Peyer's patch (tissue), 4 donors: Measurements from ENCODE around the gene CITED4. TPM values are rescaled to one million over a fixed set of nuclear protein-coding genes. Genes with fewer than 3 reads are reported as not detected.

ENCODE experiments used
- DNase-seq, 3 donors: peaks; one replicate each; pipeline ENCODE4 v3.0.0-alpha.2; 2017 to 2019
- H3K27ac ChIP-seq, 4 donors: fragments of 200-600 bp; sonication (generic); one replicate each; pipeline ENCODE4 v1.5.1; 2016 to 2019
- H3K27me3 ChIP-seq, 2 donors: fragments of 200-600 bp; sonication (generic); one replicate each; pipeline ENCODE4 v1.5.1; 2019
- H3K36me3 ChIP-seq, 3 donors: fragments of 200-600 bp; sonication (generic); one replicate each; pipeline ENCODE4 v1.5.1; 2016 to 2019
- H3K4me1 ChIP-seq, 4 donors: fragments of 200-600 bp; sonication (generic); one replicate each; pipeline ENCODE4 v1.5.1; 2016 to 2019
- H3K4me3 ChIP-seq, 4 donors: fragments of 200-600 bp; sonication (generic); 1 replicate in 3 of 4; 2 replicates in 1 of 4; pipeline ENCODE4 v1.5.1; 2016 to 2019; ENCODE audit warnings: mild to moderate bottlenecking in 1 of 4
- H3K9me3 ChIP-seq, 4 donors: fragments of 200-600 bp; sonication (generic); one replicate each; pipeline ENCODE4 v1.5.1; 2016 to 2019; ENCODE audit warnings: mild to moderate bottlenecking in 1 of 4
- POLR2A ChIP-seq, 2 donors: fragments of 450-650 bp; IDR thresholded peaks; one replicate each; pipeline ENCODE4 v1.5.1; 2017; ENCODE audit warnings: antibody characterized with exemption in 2 of 2, mild to moderate bottlenecking in 2 of 2, moderate library complexity in 2 of 2
- total RNA-seq, 4 donors: library from RNA; depleted of rRNA; stranded (reverse); fragments of >200 nt; gene quantifications; one replicate each; pipeline ENCODE4 v1.1.0, GENCODE V29; 2016
- TF ChIP-seq, protein P1 (sequence below), 6 experiments: fragments of 450-650 bp in 4 of 6; fragments of 200-600 bp in 2 of 6; sonication (generic) in 1 of 6; IDR thresholded peaks; one replicate each; pipeline ENCODE4 v1.5.1; 2017 to 2019; ENCODE audit warnings: antibody characterized with exemption in 6 of 6, mild to moderate bottlenecking in 3 of 6, moderate library complexity in 1 of 6

The CITED4 gene, protein sequence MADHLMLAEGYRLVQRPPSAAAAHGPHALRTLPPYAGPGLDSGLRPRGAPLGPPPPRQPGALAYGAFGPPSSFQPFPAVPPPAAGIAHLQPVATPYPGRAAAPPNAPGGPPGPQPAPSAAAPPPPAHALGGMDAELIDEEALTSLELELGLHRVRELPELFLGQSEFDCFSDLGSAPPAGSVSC
- 10 to 100 TPM in 1 of 4 donors, 1 to 10 TPM in 3; 2.0 to 19.0 (median 2.3) TPM for total RNA-seq

DNA sequence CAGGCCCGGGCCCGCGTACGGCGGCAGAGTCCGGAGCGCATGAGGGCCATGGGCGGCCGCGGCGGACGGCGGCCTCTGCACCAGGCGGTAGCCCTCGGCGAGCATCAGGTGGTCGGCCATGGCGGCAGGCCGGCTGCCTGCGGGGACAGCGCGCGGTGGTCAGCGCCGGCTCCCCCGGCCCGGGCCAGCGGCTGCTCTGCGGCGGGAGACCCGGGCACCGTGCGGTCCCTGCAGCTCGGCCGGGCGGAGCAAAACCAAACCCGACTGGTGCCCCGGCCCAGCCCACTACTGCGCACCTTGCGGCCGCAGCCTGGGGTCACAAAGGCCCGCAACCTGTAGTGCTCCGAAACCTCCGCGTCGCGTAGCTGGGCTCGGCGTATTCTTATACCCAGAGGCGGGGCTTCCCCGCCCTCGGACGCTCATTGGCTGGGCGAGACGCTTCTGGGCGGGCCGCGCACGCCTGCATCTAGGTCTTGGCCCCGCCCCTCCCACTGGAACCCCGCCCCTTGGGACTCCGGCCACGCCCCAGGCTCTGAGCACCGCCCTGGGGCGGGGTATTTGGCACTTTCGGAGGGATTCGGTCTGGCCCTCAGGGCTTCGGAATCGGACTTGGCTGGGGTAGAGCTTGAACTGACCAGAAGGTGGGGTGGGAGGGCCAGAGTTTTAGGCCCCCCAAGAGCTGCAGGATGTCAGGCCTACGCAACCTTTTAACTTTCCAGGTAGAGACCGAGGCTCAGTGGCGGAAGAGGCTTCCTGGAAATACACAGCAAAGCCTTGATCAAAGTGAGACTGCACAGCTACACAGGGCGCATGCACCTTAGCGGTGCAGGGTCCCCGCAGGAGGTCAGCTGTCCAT is at the start of gene CITED4:
Gene CITED4 (minus strand): TSS at position 356 of the 856 bp plus-strand sequence. CDS start 236 bp downstream, at position 120.
- H3K27ac ChIP-seq: peak within 1 kb of the TSS; percentile 66 to 79 (median 78)

DNA sequence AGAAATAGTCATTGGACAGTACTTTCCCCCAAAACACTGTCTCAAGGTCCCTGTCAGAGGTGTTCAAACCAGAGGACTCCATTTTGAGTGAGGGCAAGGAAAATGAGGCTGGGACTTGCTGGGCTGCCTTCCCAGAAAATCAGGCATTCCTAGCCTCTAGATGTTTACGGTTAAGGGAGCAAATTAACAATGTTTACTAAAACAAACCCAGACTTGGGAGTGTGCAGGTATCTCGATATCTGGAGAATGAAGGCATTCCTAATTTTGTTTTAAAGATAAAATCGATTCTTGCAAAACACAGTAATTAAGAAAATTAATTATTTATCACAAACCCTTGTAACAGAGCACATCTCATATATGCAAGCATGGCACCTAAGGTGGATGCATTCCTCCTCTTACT is 48.9 kb upstream of the CITED4 start:
- no peak for DNase-seq
- TF ChIP-seq, protein P1, sequence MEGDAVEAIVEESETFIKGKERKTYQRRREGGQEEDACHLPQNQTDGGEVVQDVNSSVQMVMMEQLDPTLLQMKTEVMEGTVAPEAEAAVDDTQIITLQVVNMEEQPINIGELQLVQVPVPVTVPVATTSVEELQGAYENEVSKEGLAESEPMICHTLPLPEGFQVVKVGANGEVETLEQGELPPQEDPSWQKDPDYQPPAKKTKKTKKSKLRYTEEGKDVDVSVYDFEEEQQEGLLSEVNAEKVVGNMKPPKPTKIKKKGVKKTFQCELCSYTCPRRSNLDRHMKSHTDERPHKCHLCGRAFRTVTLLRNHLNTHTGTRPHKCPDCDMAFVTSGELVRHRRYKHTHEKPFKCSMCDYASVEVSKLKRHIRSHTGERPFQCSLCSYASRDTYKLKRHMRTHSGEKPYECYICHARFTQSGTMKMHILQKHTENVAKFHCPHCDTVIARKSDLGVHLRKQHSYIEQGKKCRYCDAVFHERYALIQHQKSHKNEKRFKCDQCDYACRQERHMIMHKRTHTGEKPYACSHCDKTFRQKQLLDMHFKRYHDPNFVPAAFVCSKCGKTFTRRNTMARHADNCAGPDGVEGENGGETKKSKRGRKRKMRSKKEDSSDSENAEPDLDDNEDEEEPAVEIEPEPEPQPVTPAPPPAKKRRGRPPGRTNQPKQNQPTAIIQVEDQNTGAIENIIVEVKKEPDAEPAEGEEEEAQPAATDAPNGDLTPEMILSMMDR (IDR thresholded peaks at IDR 0.05): no peak
- no peak for TF ChIP-seq POLR2A (IDR thresholded peaks at IDR 0.05)
- Histone ChIP-seq H3K27ac (no peak overlapping the region), H3K27me3 (no peaks in the 10 kb centered on the region), H3K9me3 (no peaks in the 10 kb centered on the region), H3K36me3 (no peaks in the 10 kb centered on the region), H3K4me1 (no peaks in the 10 kb centered on the region), H3K4me3 (no peak overlapping the region)

More for the DNA sequence above, at the start of gene CITED4:
- peak within 1 kb of the TSS; percentile 69 to 87 (median 73) for H3K4me3 ChIP-seq
- TF ChIP-seq, protein P1 (IDR thresholded peaks at IDR 0.05): no peak
- peak; percentile 41 to 76 for TF ChIP-seq POLR2A (IDR thresholded peaks at IDR 0.05)
- H3K4me1 ChIP-seq: peaks cover 0 to 8% (median 8%) of the 10 kb centered on the region in 4 donors
- peak; percentile 96 to 98 (median 97) for DNase-seq
- no peaks in the 10 kb centered on the region for H3K36me3 ChIP-seq
- H3K27me3 ChIP-seq: no peaks in the 10 kb centered on the region
- no peaks in the 10 kb centered on the region for H3K9me3 ChIP-seq

DNA sequence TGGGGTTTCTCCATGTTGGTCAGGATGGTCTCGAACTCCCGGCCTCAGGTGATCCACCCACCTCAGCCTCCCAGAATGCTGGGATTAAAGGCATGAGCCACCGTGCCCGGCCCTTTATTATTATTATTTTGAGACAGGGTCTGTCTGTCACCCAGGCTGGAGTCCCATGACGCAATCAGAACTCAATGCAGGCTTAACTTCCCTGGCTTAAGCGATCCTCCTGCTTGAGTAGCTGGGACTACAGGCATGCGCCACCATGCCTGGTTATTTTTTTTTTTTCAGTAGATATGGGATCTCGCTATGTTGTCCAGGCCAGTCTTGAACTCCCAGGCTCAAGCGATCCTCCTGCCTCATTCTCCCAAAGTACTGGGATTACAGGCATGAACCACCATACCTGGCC is 47.1 kb upstream of the CITED4 start:
- Histone ChIP-seq H3K27ac (no peak overlapping the region), H3K27me3 (no peaks in the 10 kb centered on the region), H3K36me3 (no peaks in the 10 kb centered on the region), H3K4me1 (no peaks in the 10 kb centered on the region), H3K9me3 (no peaks in the 10 kb centered on the region), H3K4me3 (no peak overlapping the region)
- no peak for TF ChIP-seq POLR2A (IDR thresholded peaks at IDR 0.05)
- TF ChIP-seq, protein P1 (IDR thresholded peaks at IDR 0.05): no peak
- DNase-seq: no peak

DNA sequence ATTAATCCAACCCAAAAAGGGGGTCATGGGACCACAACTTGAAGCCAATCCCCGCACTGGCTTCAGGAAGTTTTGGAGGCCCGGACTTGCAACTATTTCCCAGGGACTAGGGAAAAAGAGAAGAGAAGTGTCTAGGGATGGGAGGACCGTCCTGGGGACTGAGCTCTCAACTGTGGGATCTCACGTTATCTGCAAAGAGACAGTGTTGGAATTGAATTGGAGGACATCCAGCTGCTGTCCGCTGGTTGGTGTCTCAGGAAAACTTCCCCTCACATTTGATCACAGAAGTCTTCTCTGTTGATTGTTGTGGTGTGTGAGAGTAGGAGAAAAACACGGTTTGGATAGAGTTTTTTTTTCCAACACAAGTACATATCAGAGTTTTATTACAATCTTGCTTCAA is 46.2 kb upstream of the CITED4 start:
- H3K36me3 ChIP-seq: no peaks in the 10 kb centered on the region
- H3K4me1 ChIP-seq: no peaks in the 10 kb centered on the region
- no peaks in the 10 kb centered on the region for H3K27me3 ChIP-seq
- DNase-seq: no peak
- H3K4me3 ChIP-seq: no peak overlapping the region
- H3K9me3 ChIP-seq: no peaks in the 10 kb centered on the region
- no peak for TF ChIP-seq POLR2A (IDR thresholded peaks at IDR 0.05)
- TF ChIP-seq, protein P1 (IDR thresholded peaks at IDR 0.05): no peak
- H3K27ac ChIP-seq: no peak overlapping the region

DNA sequence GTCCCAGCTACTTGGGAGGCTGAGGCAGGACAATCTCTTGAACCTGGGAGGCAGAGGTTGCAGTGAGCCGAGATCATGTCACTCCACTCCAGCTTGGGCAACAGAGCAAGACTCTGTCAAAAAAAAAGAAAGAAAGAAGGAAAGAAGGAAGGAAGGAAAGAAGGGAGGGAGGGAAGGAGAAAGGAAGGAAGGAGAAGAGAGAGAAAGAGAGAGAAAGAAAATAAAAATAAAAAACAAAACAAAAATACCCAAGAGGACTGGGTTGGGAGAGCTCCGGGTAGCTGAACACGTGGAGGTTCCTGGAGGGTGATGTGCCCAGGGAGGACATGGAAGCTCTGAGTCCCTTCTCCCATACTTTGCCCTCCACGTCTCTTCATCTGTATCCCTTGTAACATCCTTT is 45.7 kb upstream of the CITED4 start:
- no peak overlapping the region for H3K4me3 ChIP-seq
- no peaks in the 10 kb centered on the region for H3K4me1 ChIP-seq
- H3K36me3 ChIP-seq: no peaks in the 10 kb centered on the region
- no peak for DNase-seq
- no peaks in the 10 kb centered on the region for H3K9me3 ChIP-seq
- TF ChIP-seq POLR2A (IDR thresholded peaks at IDR 0.05): no peak
- TF ChIP-seq, protein P1 (IDR thresholded peaks at IDR 0.05): no peak
- no peak overlapping the region for H3K27ac ChIP-seq
- no peaks in the 10 kb centered on the region for H3K27me3 ChIP-seq
